CD4-positive, alpha-beta memory T cell (primary cell): ENCODE measurements around the gene SEC14L5. TPM values are rescaled to one million over a fixed set of nuclear protein-coding genes. Genes with fewer than 3 reads are reported as not detected.

ENCODE experiments used
- CTCF ChIA-PET: fragments of 350-600 bp; sonication (Branson Sonifier 250); formaldehyde crosslinking; loops from one replicate; lab custom pipeline; 2021; ENCODE audit warnings: inconsistent platforms; ENCODE audit not compliant: partially characterized antibody; lab: Charles Lee
- POLR2A ChIA-PET: fragments of 350-600 bp; sonication (Branson Sonifier 250); formaldehyde crosslinking; loops from one replicate; lab custom pipeline; 2021; ENCODE audit not compliant: partially characterized antibody; lab: Charles Lee
- DNase-seq, 5 donors: peaks; one replicate each; pipeline versions ENCODE4 v3.0.0 to v3.0.0-alpha.2; 2020 to 2022; ENCODE audit warnings: mixed read lengths in 1 of 5
- H3K27ac ChIP-seq: one replicate; pipeline ENCODE4 v1.7.0; 2013; ENCODE audit warnings: low read depth, low read length
- H3K27me3 ChIP-seq: 2 replicates; pipeline ENCODE4 v1.7.0; 2013; ENCODE audit warnings: mild to moderate bottlenecking, low read length, moderate library complexity; ENCODE audit not compliant: insufficient read depth
- H3K36me3 ChIP-seq: 2 replicates; pipeline ENCODE4 v1.7.0; 2013; ENCODE audit warnings: mild to moderate bottlenecking, low read length, moderate library complexity; ENCODE audit not compliant: insufficient read depth
- H3K4me1 ChIP-seq: 2 replicates; pipeline ENCODE4 v1.7.0; 2013; ENCODE audit warnings: mild to moderate bottlenecking, low read length, moderate library complexity; ENCODE audit not compliant: insufficient read depth
- H3K4me3 ChIP-seq, 2 donors: one replicate each; pipeline ENCODE4 v1.7.0; 2013; ENCODE audit warnings: low read length in 2 of 2, mild to moderate bottlenecking in 1 of 2
- H3K9me3 ChIP-seq, 2 donors: one replicate each; pipeline ENCODE4 v1.7.0; 2013; ENCODE audit warnings: low read length in 2 of 2, control low read depth in 1 of 2; ENCODE audit not compliant: control insufficient read depth in 1 of 2
- H3K27ac Mint-ChIP-seq, 7 donors: one replicate each; pipeline ENCODE4 v1.8.0; 2020 to 2021; ENCODE audit warnings: mixed read lengths in 7 of 7, mild to moderate bottlenecking in 6 of 7, inconsistent platforms in 3 of 7, moderate library complexity in 3 of 7
- H3K27me3 Mint-ChIP-seq, 2 donors: one replicate each; pipeline ENCODE4 v1.8.0; 2020 to 2021; ENCODE audit warnings: mixed read lengths in 2 of 2
- H3K36me3 Mint-ChIP-seq, 2 donors: one replicate each; pipeline ENCODE4 v1.8.0; 2020 to 2021; ENCODE audit warnings: mixed read lengths in 2 of 2, inconsistent platforms in 1 of 2, mild to moderate bottlenecking in 1 of 2
- H3K4me1 Mint-ChIP-seq, 4 donors: one replicate each; pipeline ENCODE4 v1.8.0; 2020 to 2021; ENCODE audit warnings: mixed read lengths in 4 of 4, mild to moderate bottlenecking in 1 of 4
- H3K4me3 Mint-ChIP-seq, 8 donors: one replicate each; pipeline ENCODE4 v1.8.0; 2020 to 2021; ENCODE audit warnings: mixed read lengths in 8 of 8, mild to moderate bottlenecking in 7 of 8, moderate library complexity in 6 of 8, inconsistent platforms in 3 of 8
- H3K9me3 Mint-ChIP-seq, 8 donors: one replicate each; pipeline ENCODE4 v1.8.0; 2020 to 2021; ENCODE audit warnings: mixed read lengths in 8 of 8, mild to moderate bottlenecking in 5 of 8, inconsistent platforms in 3 of 8, moderate library complexity in 1 of 8
- intact Hi-C: fragments of 100-400 bp; cut with micrococcal nuclease; formaldehyde crosslinking; loops from one replicate; pipeline ENCODE4 v1.15.1; 2023
- polyA plus RNA-seq, 2 donors: library from polyadenylated mRNA; unstranded; fragments of 300-500 nt; fragmentation: Illumina TruSeq; gene quantifications; one replicate each; pipeline ENCODE4 v1.2.3, GENCODE V29; 2021
- total RNA-seq, 2 experiments: library from RNA; stranded (reverse); gene quantifications; one replicate each; pipeline ENCODE4 v1.2.3, GENCODE V29; 2021

Gene SEC14L5
- total and polyA plus RNA-seq, 4 experiments from 2014 or later: not detected

- Mint-ChIP-seq H3K36me3 (no peaks in the 10 kb centered on the region), H3K4me1 (no peaks in the 10 kb centered on the region), H3K4me3 (no peak overlapping the region), H3K27ac (no peak overlapping the region), H3K27me3 (peaks cover 2 to 3% of the 10 kb centered on the region in 2 donors), H3K9me3 (no peaks in the 10 kb centered on the region)
- ChIA-PET CTCF (no interaction called here), POLR2A (no interaction called here)
- Histone ChIP-seq H3K36me3 (no peaks in the 10 kb centered on the region), H3K27me3 (no peaks in the 10 kb centered on the region), H3K9me3 (no peaks in the 10 kb centered on the region), H3K27ac (no peak overlapping the region), H3K4me1 (no peaks in the 10 kb centered on the region), H3K4me3 (no peak overlapping the region)
- intact Hi-C loops: no loop called here
- DNase-seq: no peak
Measured at GRCh38 chr16:5015887-5016286, 57.8 kb downstream of the SEC14L5 start.

- no peak overlapping the region for H3K27ac Mint-ChIP-seq
- Histone ChIP-seq H3K4me1 (no peaks in the 10 kb centered on the region), H3K27me3 (no peaks in the 10 kb centered on the region), H3K36me3 (no peaks in the 10 kb centered on the region), H3K4me3 (no peak overlapping the region), H3K9me3 (no peaks in the 10 kb centered on the region), H3K27ac (no peak overlapping the region)
- no peaks in the 10 kb centered on the region for H3K4me1 Mint-ChIP-seq
- DNase-seq: no peak
- ChIA-PET POLR2A (no interaction called here), CTCF (no interaction called here)
- peaks cover 0 to 1% (median 0%) of the 10 kb centered on the region in 8 donors for H3K9me3 Mint-ChIP-seq
- no peak overlapping the region for H3K4me3 Mint-ChIP-seq
- intact Hi-C loops: no loop called here
- peaks cover 1 to 3% of the 10 kb centered on the region in 2 donors for H3K27me3 Mint-ChIP-seq
- H3K36me3 Mint-ChIP-seq: no peaks in the 10 kb centered on the region
Measured at GRCh38 chr16:5016967-5017677, 59.0 kb downstream of the SEC14L5 start.

GRCh38 chr16:5017678-5017969 is 59.5 kb downstream of the SEC14L5 start:
- H3K27ac ChIP-seq: no peak overlapping the region
- no peaks in the 10 kb centered on the region for H3K36me3 ChIP-seq
- H3K27ac Mint-ChIP-seq: no peak overlapping the region
- no peak overlapping the region for H3K4me3 Mint-ChIP-seq
- ChIA-PET POLR2A (no interaction called here), CTCF (no interaction called here)
- H3K4me1 Mint-ChIP-seq: no peaks in the 10 kb centered on the region
- H3K4me3 ChIP-seq: no peak overlapping the region
- H3K4me1 ChIP-seq: no peaks in the 10 kb centered on the region
- H3K9me3 ChIP-seq: no peaks in the 10 kb centered on the region
- H3K9me3 Mint-ChIP-seq: peaks cover 0 to 1% (median 0%) of the 10 kb centered on the region in 8 donors
- no peak for DNase-seq
- peaks cover 1 to 3% of the 10 kb centered on the region in 2 donors for H3K27me3 Mint-ChIP-seq
- intact Hi-C loops: no loop called here
- H3K27me3 ChIP-seq: no peaks in the 10 kb centered on the region
- no peaks in the 10 kb centered on the region for H3K36me3 Mint-ChIP-seq

GRCh38 chr16:5018793-5019192 is 60.7 kb downstream of the SEC14L5 start:
- H3K27me3 Mint-ChIP-seq: peaks cover 1 to 3% of the 10 kb centered on the region in 2 donors

GRCh38 chr16:5019775-5020174 is 61.6 kb downstream of the SEC14L5 start:
- DNase-seq: no peak
- H3K4me1 ChIP-seq: no peaks in the 10 kb centered on the region
- CTCF ChIA-PET: no interaction called here
- Mint-ChIP-seq H3K9me3 (peaks cover 0 to 1% (median 0%) of the 10 kb centered on the region in 8 donors), H3K4me3 (no peak overlapping the region), H3K36me3 (peaks cover 0 to under 1% of the 10 kb centered on the region in 2 donors), H3K27me3 (peaks cover 1 to 3% of the 10 kb centered on the region in 2 donors), H3K27ac (no peak overlapping the region), H3K4me1 (no peaks in the 10 kb centered on the region)
- no peak overlapping the region for H3K27ac ChIP-seq
- no peaks in the 10 kb centered on the region for H3K27me3 ChIP-seq
- intact Hi-C loops: no loop called here
- H3K9me3 ChIP-seq: no peaks in the 10 kb centered on the region
- no peaks in the 10 kb centered on the region for H3K36me3 ChIP-seq
- POLR2A ChIA-PET: no interaction called here
- H3K4me3 ChIP-seq: no peak overlapping the region

More at GRCh38 chr16:5018793-5019192, 60.7 kb downstream of the SEC14L5 start:
- ChIA-PET POLR2A (no interaction called here), CTCF (no interaction called here)
- H3K36me3 ChIP-seq: no peaks in the 10 kb centered on the region
- no peaks in the 10 kb centered on the region for H3K27me3 ChIP-seq
- H3K9me3 ChIP-seq: no peaks in the 10 kb centered on the region
- intact Hi-C loops: no loop called here
- Mint-ChIP-seq H3K36me3 (no peaks in the 10 kb centered on the region), H3K9me3 (peaks cover 0 to 1% (median 0%) of the 10 kb centered on the region in 8 donors), H3K4me3 (no peak overlapping the region), H3K27ac (no peak overlapping the region), H3K4me1 (no peaks in the 10 kb centered on the region)
- DNase-seq: no peak
- H3K4me3 ChIP-seq: no peak overlapping the region
- H3K27ac ChIP-seq: no peak overlapping the region
- H3K4me1 ChIP-seq: no peaks in the 10 kb centered on the region

- Histone ChIP-seq H3K27me3 (no peaks in the 10 kb centered on the region), H3K36me3 (no peaks in the 10 kb centered on the region), H3K9me3 (no peaks in the 10 kb centered on the region), H3K4me1 (no peaks in the 10 kb centered on the region), H3K27ac (no peak overlapping the region), H3K4me3 (no peak overlapping the region)
- ChIA-PET CTCF (no interaction called here), POLR2A (no interaction called here)
- intact Hi-C loops: no loop called here
- Mint-ChIP-seq H3K4me1 (no peaks in the 10 kb centered on the region), H3K27me3 (peaks cover 1 to 3% of the 10 kb centered on the region in 2 donors), H3K4me3 (no peak overlapping the region), H3K9me3 (peaks cover 0 to 1% (median 0%) of the 10 kb centered on the region in 8 donors), H3K27ac (no peak overlapping the region), H3K36me3 (peaks cover 0 to 3% of the 10 kb centered on the region in 2 donors)
- DNase-seq: no peak
Measured at GRCh38 chr16:5020551-5020950, 62.4 kb downstream of the SEC14L5 start.

GRCh38 chr16:5022521-5022920 is 64.4 kb downstream of the SEC14L5 start:
- no peaks in the 10 kb centered on the region for H3K4me1 ChIP-seq
- intact Hi-C loops: no loop called here
- H3K4me3 Mint-ChIP-seq: no peak overlapping the region
- no peak overlapping the region for H3K27ac ChIP-seq
- no peaks in the 10 kb centered on the region for H3K4me1 Mint-ChIP-seq
- H3K27ac Mint-ChIP-seq: no peak overlapping the region
- H3K36me3 ChIP-seq: no peaks in the 10 kb centered on the region
- H3K27me3 Mint-ChIP-seq: peaks cover 0 to 1% of the 10 kb centered on the region in 2 donors
- H3K4me3 ChIP-seq: no peak overlapping the region
- H3K36me3 Mint-ChIP-seq: peaks cover 2 to 7% of the 10 kb centered on the region in 2 donors
- ChIA-PET CTCF (no interaction called here), POLR2A (no interaction called here)
- no peaks in the 10 kb centered on the region for H3K27me3 ChIP-seq
- H3K9me3 Mint-ChIP-seq: peaks cover 0 to 1% (median 0%) of the 10 kb centered on the region in 8 donors
- H3K9me3 ChIP-seq: no peaks in the 10 kb centered on the region
- DNase-seq: no peak
